Colonic mucosa (tissue), 4 donors: ENCODE results near the gene PHACTR3. TPM values are rescaled to one million over a fixed set of nuclear protein-coding genes. Genes with fewer than 3 reads are reported as not detected.
A peak's percentile ranks its signal among the peaks of the same experiment; 100 is the strongest.

ENCODE experiments used
- DNase-seq: peaks from one replicate; pipeline ENCODE4 v3.0.0-alpha.2; 2020
- H3K27ac ChIP-seq: fragments of 200-600 bp; one replicate; pipeline ENCODE4 v1.8.0; 2021
- H3K27me3 ChIP-seq: fragments of 200-600 bp; one replicate; pipeline ENCODE4 v1.8.0; 2021
- H3K36me3 ChIP-seq: fragments of 200-600 bp; one replicate; pipeline ENCODE4 v1.8.0; 2021
- H3K4me1 ChIP-seq: fragments of 200-600 bp; one replicate; pipeline ENCODE4 v1.8.0; 2021; ENCODE audit warnings: mild to moderate bottlenecking
- H3K4me3 ChIP-seq: fragments of 200-600 bp; one replicate; pipeline ENCODE4 v1.8.0; 2021
- H3K9ac ChIP-seq, 2 donors: one replicate each; pipeline ENCODE4 v1.7.0; 2013; ENCODE audit warnings: control low read depth in 2 of 2, low read depth in 2 of 2, low read length in 2 of 2
- H3K9me3 ChIP-seq: fragments of 200-600 bp; one replicate; pipeline ENCODE4 v1.8.0; 2021
- intact Hi-C: fragments of 100-400 bp; cut with DNase I; formaldehyde crosslinking; loops from one replicate; pipeline ENCODE4 v1.14.1; 2022
- total RNA-seq, 2 donors: library from RNA; stranded (reverse); fragmentation: NEBNext Ultra II Directional in 1 of 2; extraction: Animal tissue kit (Norgen Biotek cat#: 25700) in 1 of 2; gene quantifications; one replicate each; pipeline ENCODE4 v1.2.1, GENCODE V29; 2021
- TF ChIP-seq, protein P1 (sequence below): fragments of 200-600 bp; IDR thresholded peaks from one replicate; pipeline ENCODE4 v1.8.0; 2022; ENCODE audit warnings: antibody characterized with exemption, mild to moderate bottlenecking
- donor health status: healthy.
- donor health status: DM: no; HTN: no; CAD: no.
- donor health status: DM: no; HTN: no; CAD: no.

PHACTR3 gene
- total RNA-seq, 2 donors from 2014 or later, result 0.44 to 0.53 TPM

DNA sequence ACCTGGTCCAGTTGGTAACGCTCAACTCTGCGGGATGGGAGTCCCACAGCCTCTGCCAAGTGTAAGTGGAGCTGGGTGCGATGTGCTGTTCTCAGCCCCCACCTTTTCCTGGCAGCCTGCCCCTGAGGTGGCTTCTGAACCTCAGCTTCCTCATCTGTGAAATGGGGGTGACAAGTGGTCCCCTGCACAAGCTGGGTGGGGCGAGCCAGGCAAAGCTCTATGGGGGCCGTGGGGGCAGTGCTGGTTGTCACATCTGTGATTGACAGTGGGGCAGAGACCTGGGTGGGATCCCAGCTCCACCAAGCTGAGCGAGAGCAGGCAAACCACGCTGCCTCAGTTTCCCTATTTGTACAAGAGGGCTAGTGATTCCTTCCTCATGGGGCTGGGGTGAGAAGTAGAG is 166.5 kb downstream of the PHACTR3 start:
- TF ChIP-seq, protein P1, sequence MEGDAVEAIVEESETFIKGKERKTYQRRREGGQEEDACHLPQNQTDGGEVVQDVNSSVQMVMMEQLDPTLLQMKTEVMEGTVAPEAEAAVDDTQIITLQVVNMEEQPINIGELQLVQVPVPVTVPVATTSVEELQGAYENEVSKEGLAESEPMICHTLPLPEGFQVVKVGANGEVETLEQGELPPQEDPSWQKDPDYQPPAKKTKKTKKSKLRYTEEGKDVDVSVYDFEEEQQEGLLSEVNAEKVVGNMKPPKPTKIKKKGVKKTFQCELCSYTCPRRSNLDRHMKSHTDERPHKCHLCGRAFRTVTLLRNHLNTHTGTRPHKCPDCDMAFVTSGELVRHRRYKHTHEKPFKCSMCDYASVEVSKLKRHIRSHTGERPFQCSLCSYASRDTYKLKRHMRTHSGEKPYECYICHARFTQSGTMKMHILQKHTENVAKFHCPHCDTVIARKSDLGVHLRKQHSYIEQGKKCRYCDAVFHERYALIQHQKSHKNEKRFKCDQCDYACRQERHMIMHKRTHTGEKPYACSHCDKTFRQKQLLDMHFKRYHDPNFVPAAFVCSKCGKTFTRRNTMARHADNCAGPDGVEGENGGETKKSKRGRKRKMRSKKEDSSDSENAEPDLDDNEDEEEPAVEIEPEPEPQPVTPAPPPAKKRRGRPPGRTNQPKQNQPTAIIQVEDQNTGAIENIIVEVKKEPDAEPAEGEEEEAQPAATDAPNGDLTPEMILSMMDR, result no peak
- no peaks in the 10 kb centered on the region for H3K27me3 ChIP-seq
- DNase-seq, result no peak
- H3K9me3 ChIP-seq, result no peaks in the 10 kb centered on the region
- no peak overlapping the region for H3K27ac ChIP-seq
- no peaks in the 10 kb centered on the region for H3K4me1 ChIP-seq
- intact Hi-C loops, result no loop called here
- H3K4me3 ChIP-seq, result no peak overlapping the region
- H3K36me3 ChIP-seq, result no peaks in the 10 kb centered on the region
- H3K9ac ChIP-seq, result no peak overlapping the region

DNA sequence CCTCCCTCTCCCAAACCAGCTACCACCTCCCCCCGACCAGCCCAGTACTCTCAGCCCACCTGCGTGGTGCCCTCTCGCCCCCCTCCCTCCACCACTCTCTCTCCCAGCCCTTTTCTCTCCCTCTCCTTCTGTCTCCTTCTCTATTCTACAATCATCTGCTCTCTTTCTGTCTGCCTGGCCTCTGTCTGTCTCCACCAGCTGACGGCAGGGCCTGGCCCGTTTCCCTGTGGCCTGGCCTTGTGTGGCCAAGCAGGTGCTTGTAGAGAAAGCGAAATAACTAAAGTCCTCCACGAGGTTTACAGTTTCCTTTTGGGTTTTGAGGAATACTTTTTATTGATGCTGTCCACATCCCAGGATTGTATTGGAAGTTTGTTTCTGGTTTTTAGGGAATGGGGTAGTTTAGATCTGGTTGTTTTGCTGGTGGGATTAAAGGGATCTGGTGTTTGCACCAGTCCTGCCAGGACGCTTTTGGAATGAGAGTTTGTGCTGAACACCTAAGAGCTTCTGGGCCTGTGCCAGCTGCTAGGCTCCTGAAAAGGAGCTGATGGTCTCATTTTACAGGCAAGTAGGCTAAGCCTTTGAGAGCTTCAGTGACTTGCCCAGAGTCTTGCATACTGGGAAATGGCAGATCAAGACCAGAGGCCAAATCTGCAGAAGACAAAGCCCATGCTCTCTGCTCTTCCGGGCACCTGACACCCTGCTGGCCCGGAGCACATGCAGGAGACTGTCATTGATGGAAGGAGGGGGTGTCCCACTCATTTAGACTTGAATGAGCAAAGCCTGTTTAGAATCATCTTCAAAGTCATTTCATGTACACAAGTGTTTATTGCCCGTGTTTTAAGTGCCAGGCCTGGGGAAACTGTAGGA is 167.4 kb downstream of the PHACTR3 start:
- H3K27me3 ChIP-seq, result no peaks in the 10 kb centered on the region
- H3K9ac ChIP-seq, result no peak overlapping the region
- H3K4me1 ChIP-seq, result no peaks in the 10 kb centered on the region
- H3K4me3 ChIP-seq, result no peak overlapping the region
- no peaks in the 10 kb centered on the region for H3K9me3 ChIP-seq
- H3K27ac ChIP-seq, result no peak overlapping the region
- intact Hi-C loops, result no loop called here
- TF ChIP-seq, protein P1, result no peak
- no peak for DNase-seq
- no peaks in the 10 kb centered on the region for H3K36me3 ChIP-seq

DNA sequence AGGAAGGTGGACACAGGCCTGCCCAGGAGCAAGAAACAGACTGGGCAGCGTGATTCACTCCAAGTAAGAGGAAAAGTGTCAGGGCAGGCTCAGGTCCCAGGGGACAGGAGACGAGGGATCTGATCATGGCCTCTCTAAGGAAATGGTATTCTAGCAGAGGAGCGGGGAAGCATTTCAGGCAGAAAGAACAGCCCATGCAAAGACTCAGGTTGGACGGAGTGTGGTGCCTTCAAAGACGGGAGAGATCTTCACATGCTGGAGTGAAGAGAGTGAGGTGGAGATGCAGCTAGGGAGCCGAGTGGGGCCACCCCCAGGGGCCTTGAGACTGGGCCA is 168.0 kb downstream of the PHACTR3 start:
- DNase-seq, result no peak
- Histone ChIP-seq H3K36me3 (no peaks in the 10 kb centered on the region), H3K4me3 (no peak overlapping the region), H3K27me3 (no peaks in the 10 kb centered on the region), H3K27ac (no peak overlapping the region), H3K4me1 (no peaks in the 10 kb centered on the region), H3K9me3 (no peaks in the 10 kb centered on the region), H3K9ac (no peak overlapping the region)
- intact Hi-C loops, result no loop called here
- TF ChIP-seq, protein P1, result no peak

DNA sequence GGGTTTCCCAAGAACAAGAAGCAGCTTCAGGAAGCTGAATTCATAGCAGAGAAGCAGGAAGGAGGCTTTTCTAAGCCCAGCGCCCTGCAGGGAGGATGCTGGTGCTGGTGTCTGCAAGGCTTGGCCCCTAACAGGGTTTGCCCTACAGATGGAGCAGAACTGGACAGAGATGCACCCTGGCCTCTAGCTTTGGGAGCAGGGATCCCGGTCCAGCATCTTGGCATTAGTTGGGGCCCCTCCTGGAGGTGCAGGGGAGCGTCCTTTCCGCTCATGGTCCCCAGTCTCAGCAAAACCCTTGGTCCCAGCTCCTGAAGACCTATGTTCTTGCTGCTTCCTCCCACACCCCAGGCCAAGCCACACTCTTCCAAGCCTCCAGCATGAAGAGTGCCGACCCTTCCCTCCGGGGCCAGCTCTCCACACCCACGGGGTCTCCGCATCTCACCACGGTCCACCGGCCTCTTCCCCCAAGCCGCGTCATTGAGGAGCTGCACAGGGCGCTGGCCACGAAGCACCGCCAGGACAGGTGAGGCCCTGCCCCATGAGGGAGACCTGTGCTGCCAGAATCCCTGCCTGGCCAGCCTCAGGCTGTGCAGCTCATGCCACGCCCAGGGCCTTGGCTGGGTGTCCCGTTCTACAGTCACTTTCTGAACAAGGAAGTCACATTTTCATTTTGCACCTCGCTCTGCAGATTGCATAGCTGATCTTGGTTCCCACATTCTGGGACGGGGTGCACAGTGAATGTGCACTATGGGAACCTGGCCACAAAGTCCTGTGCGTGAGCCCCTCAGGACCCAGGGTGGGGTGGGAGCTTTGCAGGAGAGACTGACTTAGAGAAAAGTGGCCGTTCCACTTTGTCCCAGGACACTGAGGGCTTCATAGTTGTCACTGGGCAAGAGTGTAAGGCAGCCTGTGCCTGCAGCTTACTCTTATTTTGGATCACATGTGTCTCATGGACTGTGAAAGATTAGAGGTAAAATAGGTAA is 168.9 kb downstream of the PHACTR3 start:
- Histone ChIP-seq H3K4me3 (no peak overlapping the region), H3K27ac (no peak overlapping the region), H3K9ac (no peak overlapping the region), H3K9me3 (no peaks in the 10 kb centered on the region), H3K27me3 (no peaks in the 10 kb centered on the region), H3K4me1 (no peaks in the 10 kb centered on the region), H3K36me3 (no peaks in the 10 kb centered on the region)
- peak; percentile 53 for DNase-seq
- intact Hi-C loops, result no loop called here
- TF ChIP-seq, protein P1, result no peak

DNA sequence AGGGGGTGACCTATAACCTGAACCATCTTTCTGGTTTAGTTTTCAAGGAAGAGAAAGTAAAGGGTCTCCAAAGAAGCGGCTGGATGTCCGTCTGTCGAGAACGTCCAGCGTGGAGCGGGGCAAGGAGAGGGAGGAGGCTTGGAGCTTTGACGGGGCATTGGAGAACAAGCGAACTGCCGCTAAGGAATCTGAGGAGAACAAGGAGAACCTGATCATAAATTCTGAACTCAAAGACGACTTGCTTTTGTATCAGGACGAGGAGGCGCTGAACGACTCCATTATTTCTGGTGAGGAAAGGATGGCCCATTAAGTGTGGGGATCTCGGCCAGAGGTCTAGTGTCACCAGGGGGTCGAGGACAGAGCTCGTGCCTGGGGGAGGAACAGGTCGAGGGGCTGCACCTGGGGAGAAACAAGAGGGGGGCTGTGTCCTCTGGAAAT is 169.9 kb downstream of the PHACTR3 start:
- intact Hi-C loops, result no loop called here
- Histone ChIP-seq H3K9me3 (no peaks in the 10 kb centered on the region), H3K9ac (no peak overlapping the region), H3K27ac (no peak overlapping the region), H3K4me3 (no peak overlapping the region), H3K36me3 (no peaks in the 10 kb centered on the region), H3K4me1 (no peaks in the 10 kb centered on the region), H3K27me3 (no peaks in the 10 kb centered on the region)
- TF ChIP-seq, protein P1, result no peak
- DNase-seq, result no peak
